GM12878 (cell line): ENCODE data around the gene GRAMD1A. TPM values are rescaled to one million over a fixed set of nuclear protein-coding genes. Genes with fewer than 3 reads are reported as not detected.

Experiments used
- ATAC-seq: fragments of 200-7000 bp; cut with Tn5 transposase; 3 replicates; pipeline ENCODE4 v1.9.1; 2020; ENCODE audit warnings: mild to moderate bottlenecking, moderate library complexity
- BruUV-seq: library from RNA; stranded (reverse); fragments of 400-500 nt; replicated peaks from 2 replicates; lab custom pipeline; 2021; lab: Mats Ljungman, UMichigan
- CTCF ChIA-PET: fragments of 300-600 bp; sonication (Branson Sonifier 250); formaldehyde crosslinking; extraction: SDS; loops from one replicate; lab custom pipeline; 2021; ENCODE audit warnings: inconsistent platforms; lab: Yijun Ruan, JAX
- POLR2A ChIA-PET: fragments of 350-600 bp; formaldehyde crosslinking; extraction: SDS; loops from one replicate; lab custom pipeline; 2021; ENCODE audit warnings: inconsistent platforms; lab: Charles Lee
- RAD21 ChIA-PET: fragments of 300-600 bp; sonication (Branson Sonifier 250); formaldehyde crosslinking; loops from one replicate; lab custom pipeline; 2023; ENCODE audit warnings: antibody characterized with exemption; ENCODE audit not compliant: unreplicated experiment; lab: Charles Lee
- SMC1A ChIA-PET: fragments of 300-600 bp; sonication (Branson Sonifier 250); formaldehyde crosslinking; loops from one replicate; lab custom pipeline; 2023; ENCODE audit not compliant: unreplicated experiment, uncharacterized antibody; lab: Charles Lee
- DNase-seq: peaks from one replicate; pipeline ENCODE4 v3.0.0-alpha.2; 2011; ENCODE audit warnings: low read depth, low spot score
- FAIRE-seq: peaks from 3 replicates; lab custom pipeline; 2011; peaks lifted over from hg19 to GRCh38; lab: Jason Lieb, UNC
- H2AFZ ChIP-seq: 2 replicates; pipeline ENCODE4 v1.6.0; 2011; ENCODE audit warnings: low read depth, low read length, control low read depth; ENCODE audit not compliant: control insufficient read depth
- H3K27ac ChIP-seq: 2 replicates; pipeline ENCODE4 v1.5.1; 2011; ENCODE audit warnings: control low read depth; ENCODE audit not compliant: control insufficient read depth, insufficient read depth
- H3K27me3 ChIP-seq, 2 experiments: replicated peaks in 1 of 2; 2 replicates each; pipeline versions ENCODE4 v1.6.0 to v1.6.1; 2011; ENCODE audit warnings: low read length in 1 of 2; ENCODE audit not compliant: control insufficient read depth in 2 of 2, insufficient read depth in 2 of 2
- H3K36me3 ChIP-seq, 2 experiments: 2 replicates each; pipeline ENCODE4 v1.5.1; 2011; ENCODE audit warnings: low read length in 1 of 2; ENCODE audit not compliant: control insufficient read depth in 2 of 2, insufficient read depth in 2 of 2
- H3K4me1 ChIP-seq: 2 replicates; pipeline ENCODE4 v1.6.1; 2011; ENCODE audit warnings: mild to moderate bottlenecking, low read length, moderate library complexity, mixed read lengths; ENCODE audit not compliant: control insufficient read depth, insufficient read depth
- H3K4me2 ChIP-seq: 2 replicates; pipeline ENCODE4 v1.6.0; 2011; ENCODE audit warnings: control low read depth; ENCODE audit not compliant: control insufficient read depth, insufficient read depth
- H3K4me3 ChIP-seq: fragments of 200-600 bp; sonication (generic); 2 replicates; pipeline ENCODE4 v1.5.1; 2016
- H3K79me2 ChIP-seq: 2 replicates; pipeline ENCODE4 v1.6.0; 2011; ENCODE audit warnings: low read length; ENCODE audit not compliant: control insufficient read depth, insufficient read depth
- H3K9ac ChIP-seq: 2 replicates; pipeline ENCODE4 v1.8.0; 2011; ENCODE audit warnings: low read length, control low read depth, mixed read lengths; ENCODE audit not compliant: control insufficient read depth, insufficient read depth
- H3K9me3 ChIP-seq: replicated peaks from 3 replicates; pipeline ENCODE4 v1.5.1; 2011; ENCODE audit warnings: mild to moderate bottlenecking, low read length; ENCODE audit not compliant: control insufficient read depth, insufficient read depth
- H4K20me1 ChIP-seq: 2 replicates; pipeline ENCODE4 v1.6.0; 2011; ENCODE audit not compliant: control insufficient read depth, insufficient read depth
- E2F4 ChIP-seq: IDR thresholded peaks from 2 replicates; pipeline ENCODE4 v1.6.1; 2012; ENCODE audit warnings: low read depth, low read length, improper control_type of control experiment
- JUNB ChIP-seq: IDR thresholded peaks from 2 replicates; pipeline ENCODE4 v1.6.1; 2016; ENCODE audit warnings: antibody characterized with exemption, mild to moderate bottlenecking
- RCOR1 ChIP-seq: conservative IDR thresholded peaks from 2 replicates; pipeline ENCODE4 v1.6.1; 2012; ENCODE audit warnings: low read depth, low read length, improper control_type of control experiment
- SMARCA5 ChIP-seq: fragments of 450-650 bp; IDR thresholded peaks from 2 replicates; pipeline ENCODE4 v1.6.1; 2017; ENCODE audit warnings: mild to moderate bottlenecking
- ZNF24 ChIP-seq: fragments of 450-650 bp; IDR thresholded peaks from 2 replicates; pipeline ENCODE4 v1.6.1; 2017; ENCODE audit warnings: antibody characterized with exemption, mild to moderate bottlenecking
- ZZZ3 ChIP-seq: IDR thresholded peaks from 2 replicates; pipeline ENCODE4 v1.6.1; 2011; ENCODE audit warnings: low read depth; ENCODE audit not compliant: control insufficient read depth, insufficient read length
- WGBS: methylation state at CpG from one replicate; pipeline ENCODE4 v1.1.6; 2016; ENCODE audit warnings: low lambda C conversion rate; ENCODE audit not compliant: insufficient replicate concordance, insufficient coverage; ENCODE audit errors: missing lambda C conversion rate; 5-methylcytosine and 5-hydroxymethylcytosine counted together
- in situ Hi-C: fragments of 300-500 bp; cut with MboI; formaldehyde crosslinking; loops from 9 replicates; pipeline ENCODE4 v1.14.3; 2018; ENCODE audit warnings: mixed read lengths
- intact Hi-C: fragments of 100-400 bp; cut with micrococcal nuclease; formaldehyde crosslinking; loops from one replicate; pipeline ENCODE4 v1.14.2; 2022; ENCODE audit not compliant: unreplicated experiment
- polyA plus RNA-seq, 11 experiments: library from polyadenylated mRNA; depleted of rRNA in 4 of 11; unstranded in 6 of 11; stranded (reverse) in 5 of 11; fragments of >200 nt; fragmentation: Nextera tagmentation in 4 of 11; fragmentation: Illumina TruSeq in 1 of 11; extraction: Ambion mirVana in 4 of 11; extraction: Trizol in 1 of 11; gene quantifications; 1 replicate in 1 of 11; 2 replicates in 10 of 11; pipeline versions ENCODE4 v1.2.1 to v1.2.3, GENCODE V29; 2011 to 2016; ENCODE audit warnings: inconsistent platforms in 2 of 11, missing spikeins in 2 of 11, low read depth in 1 of 11
- total RNA-seq, 4 experiments: library from RNA; depleted of rRNA in 3 of 4; stranded (reverse); fragments of >200 nt in 3 of 4; fragmentation: Illumina TruSeq in 1 of 4; extraction: Trizol in 1 of 4; gene quantifications; 2 replicates each; pipeline versions ENCODE4 v1.2.1 to v1.2.3, GENCODE V29; 2013 to 2021

Gene GRAMD1A
- total and polyA plus RNA-seq, 10 of the 15 experiments (the other 5 are each of a cell fraction or from before 2014, with no cell fraction given) = 0.79 to 73.6 (median 35.3) TPM

- Histone ChIP-seq H4K20me1 (no peaks in the 10 kb centered on the region), H3K27ac (no peak overlapping the region), H3K9ac (no peak overlapping the region), H3K4me3 (no peak overlapping the region), H3K4me2 (no peak overlapping the region), H3K4me1 (no peaks in the 10 kb centered on the region), H3K27me3 (no peaks in the 10 kb centered on the region), H2AFZ (no peak overlapping the region), H3K9me3 (no peaks in the 10 kb centered on the region), H3K79me2 (no peaks in the 10 kb centered on the region), H3K36me3 (no peaks in the 10 kb centered on the region)
- TF ChIP-seq ZNF24 = no peak
- TF ChIP-seq RCOR1 = no peak
- no peak for TF ChIP-seq E2F4
- no peak for TF ChIP-seq JUNB
- no peak for TF ChIP-seq SMARCA5
- TF ChIP-seq ZZZ3 = no peak
- no peak for DNase-seq
- SMC1A ChIA-PET = interaction anchor here (0.8 kb wide), 1 partner anchor 10 kb away, joined by 3 read pairs; no protein-coding TSS in a partner anchor
- POLR2A ChIA-PET = no interaction called here
- no peak for ATAC-seq
- BruUV-seq = no TSS peak
- WGBS = 36% methylated on average over 7 of the region's 7 CpGs
- intact Hi-C loops = no loop called here
- in situ Hi-C loops = no loop called here
- RAD21 ChIA-PET = no interaction called here
- no peak for FAIRE-seq
- CTCF ChIA-PET = interaction anchor here (1.1 kb wide), 1 partner anchor 24 kb away, joined by 4 read pairs; no protein-coding TSS in a partner anchor
These were observed 61.7 kb downstream of the GRAMD1A start for GRCh38 chr19:35061583-35062373.
